ENCODE results near the gene SLC9A9.

SLC9A9 gene

GRCh38 chr3:143252931-143253330 lies 595.3 kb downstream of the SLC9A9 start:
- no peaks in the 10 kb centered on the region for H3K4me1 ChIP-seq (ENCODE audit: insufficient read depth, low read length)
- H3K36me3 ChIP-seq (ENCODE audit: insufficient read depth, low read length) = no peaks in the 10 kb centered on the region
- H3K9ac ChIP-seq (ENCODE audit: low read depth, low read length) = no peak overlapping the region
- H3K9me3 ChIP-seq (ENCODE audit: control insufficient read depth, insufficient read depth, low read length) = no peaks in the 10 kb centered on the region; the same call in none of the 2 replicates

GRCh38 chr3:143249014-143249413 lies 599.3 kb downstream of the SLC9A9 start:
- Histone ChIP-seq H3K9ac (ENCODE audit: low read depth, low read length) (no peak overlapping the region), H3K4me1 (ENCODE audit: insufficient read depth, low read length) (peaks cover 7% of the 10 kb centered on the region; the same call in 1 of the 2 replicates), H3K9me3 (ENCODE audit: control insufficient read depth, insufficient read depth, low read length) (no peaks in the 10 kb centered on the region; the same call in none of the 2 replicates), H3K36me3 (ENCODE audit: insufficient read depth, low read length) (no peaks in the 10 kb centered on the region)

GRCh38 chr3:143247073-143247472 lies 601.2 kb downstream of the SLC9A9 start:
- no peaks in the 10 kb centered on the region for H3K36me3 ChIP-seq (ENCODE audit: insufficient read depth, low read length)
- no peak overlapping the region for H3K9ac ChIP-seq (ENCODE audit: low read depth, low read length)
- no peaks in the 10 kb centered on the region; the same call in none of the 2 replicates for H3K9me3 ChIP-seq (ENCODE audit: control insufficient read depth, insufficient read depth, low read length)
- H3K4me1 ChIP-seq (ENCODE audit: insufficient read depth, low read length) = peaks cover 7% of the 10 kb centered on the region; the same call in 1 of the 2 replicates

DNA sequence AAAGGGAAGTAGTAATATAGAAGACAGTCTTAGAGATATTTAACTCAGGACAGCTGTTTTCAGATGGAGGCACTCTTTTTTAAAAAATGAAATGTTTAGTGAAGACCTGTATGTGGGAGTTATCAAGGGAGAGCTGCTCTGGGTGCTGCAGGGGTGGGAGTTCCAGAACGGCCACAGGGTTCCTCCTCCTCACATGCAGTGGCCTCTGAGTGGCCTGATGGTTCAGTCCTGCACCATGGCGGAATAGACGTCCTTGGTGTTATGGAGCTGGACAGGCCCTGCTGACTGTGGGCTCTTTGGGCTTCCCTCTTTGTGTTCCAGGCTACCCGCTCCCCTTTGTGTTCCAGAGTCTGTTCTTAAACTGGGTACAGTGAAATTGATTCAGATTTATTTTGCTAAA lies 602.6 kb downstream of the SLC9A9 start:
- no peaks in the 10 kb centered on the region; the same call in none of the 2 replicates for H3K9me3 ChIP-seq (ENCODE audit: control insufficient read depth, insufficient read depth, low read length)
- H3K4me1 ChIP-seq (ENCODE audit: insufficient read depth, low read length) = peaks cover 7% of the 10 kb centered on the region; the same call in 1 of the 2 replicates
- no peak overlapping the region for H3K9ac ChIP-seq (ENCODE audit: low read depth, low read length)
- H3K36me3 ChIP-seq (ENCODE audit: insufficient read depth, low read length) = no peaks in the 10 kb centered on the region

DNA sequence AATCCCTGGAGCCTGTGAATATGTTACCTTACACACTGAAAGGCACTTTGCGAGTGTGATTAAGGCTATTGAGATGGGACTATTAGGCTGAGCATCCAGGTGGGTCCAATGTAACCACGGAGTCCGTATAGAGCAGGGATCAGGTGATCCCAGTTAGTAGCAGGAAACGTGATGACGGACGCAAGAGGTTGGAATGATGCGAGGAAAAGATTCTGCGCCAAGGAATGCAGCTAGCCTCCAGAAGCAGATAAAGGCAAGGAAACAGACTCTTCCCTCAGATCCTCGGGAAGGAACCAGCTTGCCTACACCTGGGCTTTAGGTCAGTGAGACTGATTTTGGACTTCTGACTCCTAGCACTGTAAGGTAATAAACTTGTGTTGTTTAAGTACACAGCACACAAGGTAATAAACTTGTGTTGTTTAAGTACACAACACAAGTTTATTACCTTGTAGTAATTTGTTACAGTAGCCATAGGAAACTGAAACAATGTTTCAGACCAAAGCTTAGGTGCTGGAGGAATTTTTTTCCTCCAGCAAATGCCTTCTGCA lies 603.7 kb downstream of the SLC9A9 start:
- Histone ChIP-seq H3K9me3 (ENCODE audit: control insufficient read depth, insufficient read depth, low read length) (no peaks in the 10 kb centered on the region), H3K4me1 (ENCODE audit: insufficient read depth, low read length) (peaks cover 7% of the 10 kb centered on the region; the same call in 1 of the 2 replicates), H3K9ac (ENCODE audit: low read depth, low read length) (no peak overlapping the region), H3K36me3 (ENCODE audit: insufficient read depth, low read length) (no peaks in the 10 kb centered on the region)

DNA sequence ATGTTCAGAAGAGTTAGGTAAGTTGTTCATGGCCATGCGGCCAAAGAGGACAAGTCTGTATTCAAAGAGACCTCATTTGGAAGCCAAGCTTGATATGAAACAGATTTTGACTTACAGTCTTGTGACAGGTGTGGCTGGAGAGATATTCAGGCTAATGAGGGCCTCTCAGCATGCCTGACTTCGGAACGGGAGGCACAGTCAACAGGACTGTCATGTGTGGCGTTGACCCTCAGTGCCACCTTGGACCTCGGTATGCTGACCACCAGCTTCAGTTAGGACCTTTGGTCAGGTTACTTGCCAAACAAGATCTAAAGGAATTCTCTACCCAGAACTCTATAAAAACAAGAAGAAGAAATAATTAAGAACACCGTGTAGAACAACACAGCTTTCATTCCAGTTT lies 604.6 kb downstream of the SLC9A9 start:
- Histone ChIP-seq H3K9me3 (ENCODE audit: control insufficient read depth, insufficient read depth, low read length) (no peaks in the 10 kb centered on the region), H3K36me3 (ENCODE audit: insufficient read depth, low read length) (no peaks in the 10 kb centered on the region), H3K9ac (ENCODE audit: low read depth, low read length) (no peak overlapping the region), H3K4me1 (ENCODE audit: insufficient read depth, low read length) (peaks cover 7% of the 10 kb centered on the region; the same call in 1 of the 2 replicates)

DNA sequence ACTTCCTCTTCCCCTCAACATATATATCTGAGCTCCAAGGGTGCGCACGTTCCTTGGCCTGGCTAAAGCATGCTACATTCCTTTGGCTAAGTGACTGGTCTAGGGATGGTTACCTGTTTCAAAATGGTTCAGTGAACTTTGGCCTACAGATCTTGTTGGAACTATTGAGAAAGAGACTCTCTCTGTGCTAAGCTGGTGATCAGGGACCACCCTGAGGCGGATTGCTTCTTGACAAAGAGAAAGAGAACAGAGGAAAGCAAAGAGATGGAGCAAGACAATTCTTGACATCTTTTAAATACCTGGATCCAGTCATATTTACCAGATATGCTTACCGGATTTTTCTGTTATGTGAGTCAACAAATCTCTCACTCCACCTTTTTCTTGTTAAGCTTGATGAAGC lies 605.6 kb downstream of the SLC9A9 start:
- peaks cover 7% of the 10 kb centered on the region; the same call in 1 of the 2 replicates for H3K4me1 ChIP-seq (ENCODE audit: insufficient read depth, low read length)
- no peak overlapping the region for H3K9ac ChIP-seq (ENCODE audit: low read depth, low read length)
- H3K36me3 ChIP-seq (ENCODE audit: insufficient read depth, low read length) = no peaks in the 10 kb centered on the region
- no peaks in the 10 kb centered on the region for H3K9me3 ChIP-seq (ENCODE audit: control insufficient read depth, insufficient read depth, low read length)

DNA sequence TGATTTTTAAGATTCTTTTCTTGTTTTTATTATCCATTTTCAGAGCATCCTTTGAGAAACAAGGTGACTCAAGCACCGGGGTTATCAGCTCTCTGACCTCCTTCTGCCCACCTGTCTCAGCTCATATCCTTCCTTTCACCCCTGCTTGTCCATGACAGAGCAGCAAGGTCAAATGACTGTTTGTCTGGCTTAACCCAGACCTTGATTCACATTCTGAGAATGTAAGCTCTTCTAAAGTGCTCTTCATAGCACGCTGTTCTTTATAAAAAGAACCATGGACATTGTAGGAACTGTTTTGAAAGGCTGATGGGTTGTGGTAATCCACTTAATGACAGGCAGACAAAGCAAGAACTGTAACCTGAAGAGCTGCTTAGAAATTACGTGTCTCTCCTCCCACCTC lies 606.2 kb downstream of the SLC9A9 start:
- H3K4me1 ChIP-seq (ENCODE audit: insufficient read depth, low read length) = peaks cover 4% of the 10 kb centered on the region; the same call in 1 of the 2 replicates
- H3K9me3 ChIP-seq (ENCODE audit: control insufficient read depth, insufficient read depth, low read length) = no peaks in the 10 kb centered on the region
- no peak overlapping the region for H3K9ac ChIP-seq (ENCODE audit: low read depth, low read length)
- no peaks in the 10 kb centered on the region for H3K36me3 ChIP-seq (ENCODE audit: insufficient read depth, low read length)

DNA sequence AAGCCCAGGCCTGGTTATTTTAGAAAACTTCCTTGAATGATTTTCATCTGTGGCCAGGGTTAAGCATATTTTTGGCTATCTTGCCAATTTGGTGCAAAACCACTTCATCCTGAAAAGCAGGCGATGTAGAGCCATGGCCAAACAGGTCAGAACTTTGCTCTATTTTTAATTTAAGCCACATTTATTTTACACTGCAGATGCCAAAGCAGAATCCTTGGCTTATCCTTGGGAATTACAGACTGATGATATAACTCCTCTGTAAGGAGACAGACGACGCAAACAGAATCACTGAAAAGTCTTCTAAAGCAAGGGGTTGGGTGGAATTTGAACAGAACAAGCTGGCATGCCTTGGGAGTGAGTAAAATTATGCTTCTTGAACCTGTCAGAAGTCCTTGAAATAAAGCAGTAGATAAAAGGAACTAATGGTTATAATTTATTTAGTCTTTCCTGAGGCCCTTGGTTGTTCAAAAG lies 606.8 kb downstream of the SLC9A9 start:
- Histone ChIP-seq H3K36me3 (ENCODE audit: insufficient read depth, low read length) (no peaks in the 10 kb centered on the region), H3K4me1 (ENCODE audit: insufficient read depth, low read length) (no peaks in the 10 kb centered on the region), H3K9me3 (ENCODE audit: control insufficient read depth, insufficient read depth, low read length) (no peaks in the 10 kb centered on the region), H3K9ac (ENCODE audit: low read depth, low read length) (no peak overlapping the region)

DNA sequence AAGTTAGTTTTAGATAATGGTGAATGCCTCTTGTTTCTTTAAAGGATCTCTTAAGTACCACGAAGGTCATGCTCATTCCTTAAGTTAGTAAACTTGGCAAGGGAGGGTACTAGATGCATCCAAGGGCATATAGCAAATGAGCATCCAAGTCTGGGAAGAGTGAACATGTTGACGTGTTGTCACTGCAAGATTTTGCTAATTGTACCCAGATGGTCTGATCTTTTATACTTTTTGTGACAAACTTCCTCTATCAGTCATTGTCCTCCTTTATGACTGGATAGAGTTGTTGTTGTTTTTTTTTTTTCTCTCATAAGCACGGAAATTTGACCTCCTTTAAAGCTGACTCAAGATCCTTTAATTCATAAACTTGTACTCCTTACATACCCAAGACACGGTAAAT lies 607.4 kb downstream of the SLC9A9 start:
- Histone ChIP-seq H3K9me3 (ENCODE audit: control insufficient read depth, insufficient read depth, low read length) (no peaks in the 10 kb centered on the region), H3K4me1 (ENCODE audit: insufficient read depth, low read length) (no peaks in the 10 kb centered on the region), H3K36me3 (ENCODE audit: insufficient read depth, low read length) (no peaks in the 10 kb centered on the region), H3K9ac (ENCODE audit: low read depth, low read length) (no peak overlapping the region)

- Histone ChIP-seq H3K36me3 (ENCODE audit: insufficient read depth, low read length) (no peaks in the 10 kb centered on the region), H3K9ac (ENCODE audit: low read depth, low read length) (no peak overlapping the region), H3K4me1 (ENCODE audit: insufficient read depth, low read length) (no peaks in the 10 kb centered on the region), H3K9me3 (ENCODE audit: control insufficient read depth, insufficient read depth, low read length) (no peaks in the 10 kb centered on the region)
Measured at GRCh38 chr3:143239031-143239430, 609.2 kb downstream of the SLC9A9 start.

DNA sequence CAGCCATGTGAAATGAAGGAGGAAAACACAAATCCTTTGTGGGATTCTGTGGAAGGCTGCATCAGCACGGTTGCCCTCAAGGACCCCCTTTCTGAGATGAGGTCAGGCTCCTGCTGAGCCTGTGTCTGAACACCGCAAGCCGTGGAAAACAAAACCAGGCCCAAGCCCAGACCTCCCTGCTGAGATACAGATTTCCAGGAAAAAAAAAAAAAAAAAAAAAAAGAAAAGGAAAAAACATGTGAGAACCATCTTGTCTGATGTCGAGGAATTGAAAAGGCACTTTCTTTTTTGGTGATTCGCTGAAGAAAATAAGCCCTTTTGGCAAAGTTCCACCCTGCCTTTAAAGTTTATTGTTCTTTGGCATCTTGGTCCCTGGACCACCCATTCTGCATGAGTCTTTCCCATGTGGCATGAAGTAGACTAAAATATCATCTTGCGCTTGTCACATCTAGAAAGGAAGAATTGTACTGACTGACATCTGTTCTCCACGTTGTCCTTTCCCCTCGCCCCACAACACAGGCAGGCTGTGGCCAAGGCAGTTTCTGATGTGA lies 611.1 kb downstream of the SLC9A9 start:
- no peak overlapping the region for H3K9ac ChIP-seq (ENCODE audit: low read depth, low read length)
- H3K36me3 ChIP-seq (ENCODE audit: insufficient read depth, low read length) = no peaks in the 10 kb centered on the region
- no peaks in the 10 kb centered on the region for H3K4me1 ChIP-seq (ENCODE audit: insufficient read depth, low read length)
- H3K9me3 ChIP-seq (ENCODE audit: control insufficient read depth, insufficient read depth, low read length) = no peaks in the 10 kb centered on the region

DNA sequence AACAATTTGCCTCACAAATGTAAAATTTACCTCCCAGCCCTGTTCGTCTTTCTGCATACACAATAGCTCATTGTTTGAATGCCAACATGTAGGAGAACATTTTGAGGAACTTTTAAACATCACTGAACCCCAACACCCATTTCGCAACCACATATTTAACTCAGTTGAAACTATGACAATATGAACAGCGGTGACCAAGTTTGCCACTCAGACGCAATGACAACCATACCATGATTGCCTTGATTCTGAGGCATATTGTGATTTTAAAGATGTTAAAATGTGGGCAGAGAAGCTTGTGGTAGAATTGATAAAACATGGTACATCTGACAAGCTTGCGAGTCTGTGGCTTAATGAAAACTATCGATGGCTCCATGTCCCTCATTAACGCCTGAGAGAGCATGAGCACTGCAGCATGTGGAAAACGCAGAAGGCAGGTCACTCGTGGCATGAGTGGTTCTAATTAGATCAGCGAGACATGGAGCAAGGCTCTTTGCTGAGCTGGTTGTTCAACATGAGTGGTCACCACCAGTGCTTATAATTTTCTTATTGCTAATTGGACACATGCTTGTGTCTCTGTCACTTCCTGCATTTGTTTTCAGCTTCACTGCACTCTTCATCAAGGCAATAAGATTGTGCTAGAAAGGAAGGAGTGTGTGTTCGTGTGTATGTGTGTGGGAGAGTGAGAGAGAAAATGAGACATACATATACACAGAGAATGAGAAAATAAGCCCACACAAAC lies 611.9 kb downstream of the SLC9A9 start:
- Histone ChIP-seq H3K9me3 (ENCODE audit: control insufficient read depth, insufficient read depth, low read length) (no peaks in the 10 kb centered on the region), H3K4me1 (ENCODE audit: insufficient read depth, low read length) (no peaks in the 10 kb centered on the region), H3K36me3 (ENCODE audit: insufficient read depth, low read length) (no peaks in the 10 kb centered on the region), H3K9ac (ENCODE audit: low read depth, low read length) (no peak overlapping the region; the same call in 1 of the 2 replicates)

DNA sequence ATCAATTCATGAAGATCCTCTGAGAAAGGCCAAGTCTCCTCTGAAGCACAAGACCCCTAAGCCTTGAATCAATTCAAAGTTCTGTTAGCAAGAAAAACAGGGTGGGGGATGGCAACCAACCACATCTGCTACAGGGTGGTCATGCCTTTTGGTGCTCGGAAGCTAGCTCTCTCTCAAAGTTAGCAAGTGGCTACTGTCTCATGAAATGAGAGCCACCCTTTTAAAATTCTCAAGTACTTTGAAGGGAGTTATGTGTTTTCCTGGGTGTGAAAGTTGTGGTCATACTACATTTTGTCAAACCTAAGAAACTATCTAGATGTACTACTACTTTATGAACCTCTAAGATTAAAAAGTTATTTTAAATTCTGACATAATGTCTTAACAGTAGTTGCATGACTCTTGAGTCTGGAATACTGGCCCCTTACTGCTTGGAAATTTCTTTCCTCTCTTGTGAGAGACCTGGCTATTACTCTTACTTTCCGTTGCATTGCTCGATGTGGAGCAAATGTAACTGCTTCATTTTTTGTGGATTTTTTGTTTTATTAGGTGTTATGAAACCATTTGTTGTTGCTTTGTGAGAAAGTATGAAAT lies 612.6 kb downstream of the SLC9A9 start:
- Histone ChIP-seq H3K9ac (ENCODE audit: low read depth, low read length) (no peak overlapping the region), H3K36me3 (ENCODE audit: insufficient read depth, low read length) (no peaks in the 10 kb centered on the region), H3K4me1 (ENCODE audit: insufficient read depth, low read length) (no peaks in the 10 kb centered on the region), H3K9me3 (ENCODE audit: control insufficient read depth, insufficient read depth, low read length) (no peaks in the 10 kb centered on the region)
